K562 (cell line): ENCODE measurements around the gene CACNA2D3. TPM values are rescaled to one million over a fixed set of nuclear protein-coding genes. Genes with fewer than 3 reads are reported as not detected.

Experiments
- ATAC-seq: fragments of 200-7000 bp; cut with Tn5 transposase; 3 replicates; pipeline ENCODE4 v1.9.1; 2020; ENCODE audit warnings: moderate library complexity
- BruUV-seq: library from RNA; stranded (reverse); fragments of 400-500 nt; replicated peaks from 2 replicates; lab custom pipeline; 2021; lab: Mats Ljungman, UMichigan
- CTCF ChIA-PET: fragments of 300-600 bp; formaldehyde crosslinking; extraction: SDS; loops from one replicate; lab custom pipeline; 2021; ENCODE audit warnings: low intra/inter-chr PET ratio; lab: Yijun Ruan, JAX
- POLR2A ChIA-PET: fragments of 300-600, 350-650 bp; sonication (Branson Sonifier 250); formaldehyde crosslinking; extraction: SDS; loops from one replicate; lab custom pipeline; 2021; ENCODE audit warnings: antibody characterized with exemption, inconsistent platforms; lab: Yijun Ruan, JAX
- DNase-seq, 4 experiments: peaks; one replicate each; pipeline versions ENCODE4 v3.0.0 to v3.0.0-alpha.2; 2011 to 2018; ENCODE audit warnings: low spot score in 3 of 4, mixed read lengths in 3 of 4; ENCODE audit errors: extremely low read depth in 1 of 4
- FAIRE-seq: peaks from 2 replicates; lab custom pipeline; 2011; peaks lifted over from hg19 to GRCh38; lab: Jason Lieb, UNC
- H2AFZ ChIP-seq: 2 replicates; pipeline ENCODE4 v1.6.0; 2011; ENCODE audit warnings: low read depth, low read length, control low read depth, inconsistent platforms
- H3K27ac ChIP-seq: fragments of 200-600 bp; 3 replicates; pipeline ENCODE4 v1.8.0; 2011; ENCODE audit warnings: low read depth, mild to moderate bottlenecking, control low read depth, inconsistent platforms, low read length, moderate library complexity, mixed read lengths; ENCODE audit errors: extremely low read depth
- H3K27me3 ChIP-seq, 2 experiments: fragments of 300-600 bp in 1 of 2; 2 replicates in 1 of 2; 3 replicates in 1 of 2; pipeline versions ENCODE4 v1.6.0 to v1.8.0; 2011; ENCODE audit warnings: inconsistent platforms in 2 of 2, low read length in 2 of 2, mild to moderate bottlenecking in 1 of 2, mixed read lengths in 1 of 2, moderate library complexity in 1 of 2; ENCODE audit not compliant: control insufficient read depth in 2 of 2, insufficient read depth in 2 of 2
- H3K36me3 ChIP-seq: fragments of 300-600 bp; 3 replicates; pipeline ENCODE4 v1.8.0; 2011; ENCODE audit warnings: mild to moderate bottlenecking, low read length, inconsistent platforms; ENCODE audit not compliant: control insufficient read depth, insufficient read depth
- H3K4me1 ChIP-seq, 2 experiments: fragments of 200-600 bp in 1 of 2; replicated peaks in 1 of 2; 2 replicates in 1 of 2; 3 replicates in 1 of 2; pipeline versions ENCODE4 v1.5.1 to v1.8.0; 2011; ENCODE audit warnings: inconsistent platforms in 2 of 2, low read length in 2 of 2, mild to moderate bottlenecking in 1 of 2, mixed read lengths in 1 of 2, moderate library complexity in 1 of 2; ENCODE audit not compliant: control insufficient read depth in 2 of 2, insufficient read depth in 2 of 2
- H3K4me2 ChIP-seq: 2 replicates; pipeline ENCODE4 v1.6.1; 2011; ENCODE audit warnings: low read length, control low read depth, inconsistent platforms, mixed read lengths; ENCODE audit not compliant: insufficient read depth
- H3K4me3 ChIP-seq: fragments of 200-600 bp; sonication (generic), shearing (Covaris generic); 2 replicates; pipeline ENCODE4 v1.5.1; 2016; ENCODE audit warnings: control low read depth, inconsistent platforms
- H3K79me2 ChIP-seq: fragments of 200-600 bp; 3 replicates; pipeline ENCODE4 v1.8.0; 2011; ENCODE audit warnings: low read length, inconsistent platforms; ENCODE audit not compliant: control insufficient read depth, insufficient read depth
- H3K9ac ChIP-seq, 2 experiments: 2 replicates each; pipeline versions ENCODE4 v1.6.0 to v1.6.1; 2011; ENCODE audit warnings: low read depth in 2 of 2, low read length in 2 of 2, control low read depth in 1 of 2, inconsistent platforms in 1 of 2, mild to moderate bottlenecking in 1 of 2, mixed read lengths in 1 of 2; ENCODE audit not compliant: insufficient read depth in 1 of 2
- H3K9me1 ChIP-seq: one replicate; pipeline ENCODE4 v1.6.0; 2011; ENCODE audit warnings: inconsistent platforms, mild to moderate bottlenecking, low read length, moderate library complexity; ENCODE audit not compliant: control insufficient read depth, insufficient read depth
- H3K9me3 ChIP-seq: replicated peaks from 2 replicates; pipeline ENCODE4 v1.5.1; 2011; ENCODE audit warnings: low read depth, low read length, inconsistent platforms; ENCODE audit not compliant: control insufficient read depth, insufficient read depth
- H4K20me1 ChIP-seq: replicated peaks from 2 replicates; pipeline ENCODE4 v1.6.1; 2011; ENCODE audit warnings: low read length, inconsistent platforms, mixed read lengths; ENCODE audit not compliant: control insufficient read depth, insufficient read depth
- EHMT2 ChIP-seq: fragments of 450-650 bp; IDR thresholded peaks from 2 replicates; pipeline ENCODE4 v1.6.1; 2018; ENCODE audit warnings: antibody characterized with exemption
- FOS ChIP-seq: IDR thresholded peaks from 3 replicates; pipeline ENCODE4 v1.6.1; 2011; ENCODE audit not compliant: insufficient read length; ENCODE audit errors: extremely low read depth
- HNRNPUL1 ChIP-seq: fragments of 200-400 bp; formaldehyde crosslinking; IDR thresholded peaks from 2 replicates; pipeline ENCODE4 v1.6.1; 2017; ENCODE audit warnings: low read length
- KLF13 ChIP-seq: fragments of 450-650 bp; IDR thresholded peaks from 2 replicates; pipeline ENCODE4 v1.6.1; 2016; ENCODE audit warnings: missing genetic modification characterization, low read depth, mild to moderate bottlenecking, missing compliant biosample characterization, moderate library complexity, borderline replicate concordance
- MCM2 ChIP-seq: fragments of 450-650 bp; IDR thresholded peaks from 2 replicates; pipeline ENCODE4 v1.6.1; 2017; ENCODE audit warnings: low read depth, mild to moderate bottlenecking
- MIER1 ChIP-seq: fragments of 450-650 bp; IDR thresholded peaks from 2 replicates; pipeline ENCODE4 v1.6.1; 2016; ENCODE audit warnings: antibody characterized with exemption, mild to moderate bottlenecking, low read depth
- PHB2 ChIP-seq: fragments of 450-650 bp; IDR thresholded peaks from 2 replicates; pipeline ENCODE4 v1.6.1; 2017; ENCODE audit warnings: low read depth
- RHOXF2B ChIP-seq: fragments of 250-450 bp; sonication (Bioruptor Pico); conservative IDR thresholded peaks from 2 replicates; pipeline ENCODE4 v1.5.1; 2021
- ZNF41 ChIP-seq: fragments of 250-450 bp; sonication (Bioruptor Pico); conservative IDR thresholded peaks from 2 replicates; pipeline ENCODE4 v1.4.0; 2020; ENCODE audit warnings: mild to moderate bottlenecking
- ZNF785 ChIP-seq: fragments of 250-450 bp; sonication (Bioruptor Pico); IDR thresholded peaks from 2 replicates; pipeline ENCODE4 v1.4.0; 2020; ENCODE audit warnings: mild to moderate bottlenecking
- WGBS: fragments of 100-300 bp; shearing (Covaris generic); methylation state at CpG from one replicate; pipeline ENCODE4 v1.1.6; 2016; ENCODE audit warnings: low coverage, mixed read lengths; ENCODE audit not compliant: insufficient coverage; ENCODE audit errors: missing lambda C conversion rate; 5-methylcytosine and 5-hydroxymethylcytosine counted together
- in situ Hi-C: fragments of 300-500 bp; cut with MboI; formaldehyde crosslinking; loops from 4 replicates; pipeline ENCODE4 v1.15.0; 2018; ENCODE audit warnings: inconsistent platforms, mixed read lengths
- intact Hi-C: fragments of 100-400 bp; cut with micrococcal nuclease; formaldehyde crosslinking; loops from 2 replicates; pipeline ENCODE4 v1.14.2; 2022
- polyA plus RNA-seq, 8 experiments: library from polyadenylated mRNA; depleted of rRNA in 4 of 8; stranded (reverse) in 5 of 8; unstranded in 3 of 8; fragments of >200 nt; fragmentation: Nextera tagmentation in 2 of 8; fragmentation: Illumina TruSeq in 1 of 8; extraction: Ambion mirVana in 2 of 8; extraction: Trizol in 1 of 8; gene quantifications; 2 replicates each; pipeline versions ENCODE4 v1.2.1 to v1.2.3, GENCODE V29; 2011 to 2014; ENCODE audit warnings: inconsistent platforms in 1 of 8, missing spikeins in 1 of 8
- total RNA-seq, 7 experiments: library from RNA; depleted of rRNA in 6 of 7; stranded (reverse); fragments of >200 nt in 6 of 7; fragmentation: Illumina TruSeq in 2 of 7; extraction: Trizol in 2 of 7; gene quantifications; 2 replicates each; pipeline versions ENCODE4 v1.2.1 to v1.2.3, GENCODE V29; 2011 to 2021; ENCODE audit warnings: low replicate concordance in 1 of 7
- TF ChIP-seq, protein P1 (sequence below): fragments of 250-450 bp; sonication (Bioruptor Pico); IDR thresholded peaks from 2 replicates; pipeline ENCODE4 v1.5.0; 2020; ENCODE audit warnings: mild to moderate bottlenecking
- TF ChIP-seq, protein P2 (sequence below): fragments of 200-800 bp; sonication (Bioruptor generic); IDR thresholded peaks from 2 replicates; pipeline ENCODE4 v1.6.1; 2017; ENCODE audit warnings: missing genetic modification characterization, missing compliant biosample characterization
- TF ChIP-seq, protein P3 (sequence below), 2 experiments: IDR thresholded peaks in 1 of 2; conservative IDR thresholded peaks in 1 of 2; 2 replicates each; pipeline ENCODE4 v1.6.1; 2016; ENCODE audit warnings: low read depth in 2 of 2, mild to moderate bottlenecking in 1 of 2, missing compliant biosample characterization in 1 of 2, missing genetic modification characterization in 1 of 2, moderate library complexity in 1 of 2

The CACNA2D3 gene
- total and polyA plus RNA-seq, 9 of the 15 experiments (the other 6 are each of a cell fraction or from before 2014, with no cell fraction given) = 0.01 TPM; not detected in 8

DNA sequence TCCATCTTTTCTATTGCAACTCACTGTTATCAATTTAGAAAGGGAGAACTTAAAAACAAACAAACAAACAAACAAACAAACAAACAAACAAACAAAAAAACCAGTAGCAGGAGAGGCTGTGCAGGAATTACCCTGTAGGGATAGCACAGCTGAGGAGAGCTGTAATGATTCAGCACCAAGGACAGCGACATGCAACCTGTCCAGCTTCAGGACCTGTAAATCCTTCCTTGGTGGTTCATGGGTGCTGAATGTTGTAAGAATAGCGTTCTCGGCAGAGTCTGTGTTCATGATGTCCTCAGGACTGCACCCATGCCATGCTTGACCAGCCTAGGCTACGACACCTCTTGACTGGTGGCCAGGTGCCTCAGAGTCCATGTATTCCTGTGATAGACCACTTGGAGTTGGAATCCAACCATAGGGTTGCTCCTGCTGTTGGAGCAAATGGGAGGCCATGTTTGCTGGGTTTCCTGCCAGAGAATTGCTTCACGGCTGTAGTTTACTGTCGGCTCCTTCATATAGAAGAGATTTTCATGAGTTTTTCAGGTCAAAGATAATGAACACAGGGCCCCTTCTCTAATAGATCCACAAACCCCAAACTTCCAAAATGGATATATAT, 65.9 kb downstream of the CACNA2D3 start (continued):
- no peak for TF ChIP-seq ZNF41
- no peak for TF ChIP-seq FOS
- TF ChIP-seq EHMT2 = peak; percentile 96
- TF ChIP-seq, protein P1, sequence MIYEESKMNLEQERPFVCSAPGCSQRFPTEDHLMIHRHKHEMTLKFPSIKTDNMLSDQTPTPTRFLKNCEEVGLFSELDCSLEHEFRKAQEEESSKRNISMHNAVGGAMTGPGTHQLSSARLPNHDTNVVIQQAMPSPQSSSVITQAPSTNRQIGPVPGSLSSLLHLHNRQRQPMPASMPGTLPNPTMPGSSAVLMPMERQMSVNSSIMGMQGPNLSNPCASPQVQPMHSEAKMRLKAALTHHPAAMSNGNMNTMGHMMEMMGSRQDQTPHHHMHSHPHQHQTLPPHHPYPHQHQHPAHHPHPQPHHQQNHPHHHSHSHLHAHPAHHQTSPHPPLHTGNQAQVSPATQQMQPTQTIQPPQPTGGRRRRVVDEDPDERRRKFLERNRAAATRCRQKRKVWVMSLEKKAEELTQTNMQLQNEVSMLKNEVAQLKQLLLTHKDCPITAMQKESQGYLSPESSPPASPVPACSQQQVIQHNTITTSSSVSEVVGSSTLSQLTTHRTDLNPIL (CRISPR knock-in tag) = no peak
- TF ChIP-seq MIER1 = peak; percentile 90
- TF ChIP-seq, protein P2, sequence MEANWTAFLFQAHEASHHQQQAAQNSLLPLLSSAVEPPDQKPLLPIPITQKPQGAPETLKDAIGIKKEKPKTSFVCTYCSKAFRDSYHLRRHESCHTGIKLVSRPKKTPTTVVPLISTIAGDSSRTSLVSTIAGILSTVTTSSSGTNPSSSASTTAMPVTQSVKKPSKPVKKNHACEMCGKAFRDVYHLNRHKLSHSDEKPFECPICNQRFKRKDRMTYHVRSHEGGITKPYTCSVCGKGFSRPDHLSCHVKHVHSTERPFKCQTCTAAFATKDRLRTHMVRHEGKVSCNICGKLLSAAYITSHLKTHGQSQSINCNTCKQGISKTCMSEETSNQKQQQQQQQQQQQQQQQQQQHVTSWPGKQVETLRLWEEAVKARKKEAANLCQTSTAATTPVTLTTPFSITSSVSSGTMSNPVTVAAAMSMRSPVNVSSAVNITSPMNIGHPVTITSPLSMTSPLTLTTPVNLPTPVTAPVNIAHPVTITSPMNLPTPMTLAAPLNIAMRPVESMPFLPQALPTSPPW (CRISPR knock-in tag) = no peak

DNA sequence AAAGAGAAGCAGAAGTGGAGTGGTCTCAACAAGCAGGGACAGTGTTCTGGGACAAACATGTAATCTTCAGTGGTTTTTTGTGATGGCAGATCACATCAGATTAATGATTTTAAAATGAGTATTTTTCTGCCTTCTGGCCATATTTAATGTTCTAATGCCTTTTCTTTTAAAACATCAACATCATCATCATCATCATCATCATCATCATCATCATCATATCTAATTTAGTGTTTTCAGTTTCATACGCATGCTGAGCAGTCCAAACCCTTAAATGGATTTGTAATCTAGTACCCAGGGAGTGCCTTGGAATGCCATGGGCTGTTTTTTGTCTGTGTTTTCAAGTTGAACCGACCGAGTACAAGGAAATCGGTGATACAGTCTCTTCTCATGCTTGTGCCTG, 68.9 kb downstream of the CACNA2D3 start:
- intact Hi-C loops (no loop called here), in situ Hi-C loops (no loop called here)
- Histone ChIP-seq H2AFZ (no peak overlapping the region), H4K20me1 (no peaks in the 10 kb centered on the region; the same call in 1 of the 2 replicates), H3K4me2 (no peak overlapping the region), H3K27me3 (no peaks in the 10 kb centered on the region), H3K4me3 (no peak overlapping the region), H3K27ac (no peak overlapping the region), H3K9me1 (no peaks in the 10 kb centered on the region), H3K9me3 (no peaks in the 10 kb centered on the region), H3K4me1 (no peaks in the 10 kb centered on the region), H3K79me2 (no peaks in the 10 kb centered on the region), H3K9ac (no peak overlapping the region), H3K36me3 (no peaks in the 10 kb centered on the region)
- POLR2A ChIA-PET = no interaction called here
- BruUV-seq = no TSS peak
- no peak for FAIRE-seq
- no peak for DNase-seq
- ATAC-seq = no peak
- TF ChIP-seq PHB2 (no peak), KLF13 (tag) (no peak), HNRNPUL1 (no peak), MCM2 (no peak), ZNF785 (CRISPR knock-in tag) (no peak), ZNF41 (no peak), RHOXF2B (CRISPR knock-in tag) (no peak)
- TF ChIP-seq, protein P2 (CRISPR knock-in tag) = no peak
- TF ChIP-seq, protein P3, sequence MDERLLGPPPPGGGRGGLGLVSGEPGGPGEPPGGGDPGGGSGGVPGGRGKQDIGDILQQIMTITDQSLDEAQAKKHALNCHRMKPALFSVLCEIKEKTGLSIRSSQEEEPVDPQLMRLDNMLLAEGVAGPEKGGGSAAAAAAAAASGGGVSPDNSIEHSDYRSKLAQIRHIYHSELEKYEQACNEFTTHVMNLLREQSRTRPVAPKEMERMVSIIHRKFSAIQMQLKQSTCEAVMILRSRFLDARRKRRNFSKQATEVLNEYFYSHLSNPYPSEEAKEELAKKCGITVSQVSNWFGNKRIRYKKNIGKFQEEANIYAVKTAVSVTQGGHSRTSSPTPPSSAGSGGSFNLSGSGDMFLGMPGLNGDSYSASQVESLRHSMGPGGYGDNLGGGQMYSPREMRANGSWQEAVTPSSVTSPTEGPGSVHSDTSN (CRISPR knock-in tag; IDR thresholded peaks at IDR 0.05; ENCODE audit: low read depth) = no peak
- TF ChIP-seq, protein P3 (tag; conservative IDR thresholded peaks at IDR 0.05; ENCODE audit: low read depth) = no peak
- WGBS = 0% methylated on average over 4 of the region's 4 CpGs
- CTCF ChIA-PET = no interaction called here
